GM12892 (cell line): ENCODE results near the gene ZNF521.

Source experiments
- POLR2A ChIP-seq: IDR thresholded peaks from 2 replicates; pipeline ENCODE4 v1.6.1; 2011; ENCODE audit warnings: low read depth, low read length, control low read depth
- POLR2AphosphoS5 ChIP-seq: IDR thresholded peaks from 2 replicates; pipeline ENCODE4 v1.6.1; 2011; ENCODE audit warnings: low read depth, low read length, control low read depth
- TAF1 ChIP-seq: IDR thresholded peaks from 2 replicates; pipeline ENCODE4 v1.6.1; 2011; ENCODE audit warnings: low read depth, mild to moderate bottlenecking, control low read depth, low read length, borderline replicate concordance

GRCh38 chr18:25134861-25135260 is 217.1 kb downstream of the ZNF521 start:
- TF ChIP-seq POLR2A (no peak), TAF1 (no peak), POLR2AphosphoS5 (no peak)
